MM.1S (cell line): Measurements from ENCODE around the gene MAP4K3.

Experiments used
- DNase-seq: peaks from one replicate; pipeline ENCODE4 v3.0.0-alpha.2; 2015
- H2AFZ ChIP-seq: fragments of 300-600 bp; sonication (generic); 2 replicates; pipeline ENCODE4 v1.6.0; 2016; ENCODE audit warnings: antibody characterized with exemption, low read length
- H3F3A ChIP-seq: fragments of 300-600 bp; sonication (generic); 2 replicates; pipeline ENCODE4 v1.6.1; 2016; ENCODE audit warnings: mild to moderate bottlenecking, antibody characterized with exemption, low read length, moderate library complexity, mixed read lengths; ENCODE audit not compliant: insufficient read depth
- H3K27ac ChIP-seq: fragments of 300-600 bp; sonication (generic); 2 replicates; pipeline ENCODE4 v1.5.1; 2016; ENCODE audit warnings: mild to moderate bottlenecking, low read length
- H3K27me3 ChIP-seq: fragments of 300-600 bp; sonication (generic); replicated peaks from 2 replicates; pipeline ENCODE4 v1.6.0; 2016; ENCODE audit warnings: low read length; ENCODE audit not compliant: insufficient read depth
- H3K36me3 ChIP-seq: fragments of 300-600 bp; sonication (generic); replicated peaks from 2 replicates; pipeline ENCODE4 v1.6.1; 2016; ENCODE audit warnings: mild to moderate bottlenecking, low read length, mixed read lengths; ENCODE audit not compliant: insufficient read depth
- H3K4me1 ChIP-seq: fragments of 300-600 bp; sonication (generic); 2 replicates; pipeline ENCODE4 v1.6.1; 2016; ENCODE audit warnings: low read length, mixed read lengths
- H3K4me2 ChIP-seq: fragments of 300-600 bp; sonication (generic); 2 replicates; pipeline ENCODE4 v1.6.0; 2016; ENCODE audit warnings: low read depth, low read length
- H3K4me3 ChIP-seq: fragments of 300-600 bp; sonication (generic); 2 replicates; pipeline ENCODE4 v1.5.1; 2016; ENCODE audit warnings: low read length, mixed read lengths
- H3K79me2 ChIP-seq: fragments of 300-600 bp; sonication (generic); 2 replicates; pipeline ENCODE4 v1.6.1; 2016; ENCODE audit warnings: mixed run types, low read length, mixed read lengths
- H3K9ac ChIP-seq: fragments of 300-600 bp; sonication (generic); 2 replicates; pipeline ENCODE4 v1.6.1; 2016; ENCODE audit warnings: low read length, mixed read lengths
- H3K9me2 ChIP-seq: fragments of 300-600 bp; sonication (generic); replicated peaks from 2 replicates; pipeline ENCODE4 v1.6.1; 2016; ENCODE audit warnings: mild to moderate bottlenecking, low read length, mixed read lengths; ENCODE audit not compliant: insufficient read depth
- H3K9me3 ChIP-seq: fragments of 300-600 bp; sonication (generic); replicated peaks from 2 replicates; pipeline ENCODE4 v1.6.1; 2016; ENCODE audit warnings: mild to moderate bottlenecking, low read length, mixed read lengths; ENCODE audit not compliant: insufficient read depth
- H4K20me1 ChIP-seq: fragments of 300-600 bp; sonication (generic); 2 replicates; pipeline ENCODE4 v1.6.1; 2016; ENCODE audit warnings: mild to moderate bottlenecking, low read length, moderate library complexity, mixed read lengths; ENCODE audit not compliant: insufficient read depth
- EZH2 ChIP-seq: fragments of 300-600 bp; sonication (generic); optimal IDR thresholded peaks from 2 replicates; pipeline ENCODE3; 2017; ENCODE audit warnings: low read depth, mild to moderate bottlenecking, antibody characterized with exemption, low read length, mixed read lengths
- EZH2phosphoT487 ChIP-seq: fragments of 300-600 bp; sonication (generic); IDR thresholded peaks from 2 replicates; pipeline ENCODE4 v1.6.1; 2018; ENCODE audit warnings: antibody characterized with exemption, low read length
- TF ChIP-seq, protein P1 (sequence below): fragments of 300-600 bp; sonication (generic); IDR thresholded peaks from 2 replicates; pipeline ENCODE4 v1.5.1; 2016; ENCODE audit warnings: antibody characterized with exemption, low read length, mixed read lengths

The MAP4K3 gene

DNA sequence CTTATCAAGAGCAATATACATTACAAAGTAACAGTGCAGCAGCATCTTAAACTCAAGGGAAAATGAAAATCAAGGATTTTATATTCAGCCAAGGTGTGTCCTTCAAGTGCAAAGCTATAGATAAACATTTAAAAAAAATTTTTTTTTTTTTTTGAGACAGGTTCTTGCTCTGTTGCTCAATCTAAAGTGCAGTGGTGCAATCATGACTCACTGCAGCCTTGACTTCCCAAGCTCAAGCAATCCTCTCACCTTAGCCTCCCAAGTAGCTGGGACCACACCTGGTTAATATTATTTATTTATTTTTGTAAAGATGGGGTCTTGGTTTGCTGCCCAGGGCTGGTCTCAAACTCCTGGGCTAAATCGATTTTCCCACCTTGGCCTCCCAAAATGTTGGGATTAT is 202.3 kb downstream of the MAP4K3 start:
- H3K36me3 ChIP-seq: no peaks in the 10 kb centered on the region
- H3K79me2 ChIP-seq: no peaks in the 10 kb centered on the region
- no peaks in the 10 kb centered on the region for H3K27me3 ChIP-seq
- no peaks in the 10 kb centered on the region for H3K4me1 ChIP-seq
- no peak overlapping the region for H3K4me3 ChIP-seq
- no peak overlapping the region for H3K9ac ChIP-seq
- no peak overlapping the region for H2AFZ ChIP-seq
- DNase-seq: no peak
- H3K9me3 ChIP-seq: no peaks in the 10 kb centered on the region
- TF ChIP-seq EZH2: no peak
- no peak for TF ChIP-seq EZH2phosphoT487
- H3K27ac ChIP-seq: no peak overlapping the region
- H4K20me1 ChIP-seq: no peaks in the 10 kb centered on the region
- H3F3A ChIP-seq: no peaks in the 10 kb centered on the region
- no peaks in the 10 kb centered on the region for H3K9me2 ChIP-seq
- no peak overlapping the region for H3K4me2 ChIP-seq

DNA sequence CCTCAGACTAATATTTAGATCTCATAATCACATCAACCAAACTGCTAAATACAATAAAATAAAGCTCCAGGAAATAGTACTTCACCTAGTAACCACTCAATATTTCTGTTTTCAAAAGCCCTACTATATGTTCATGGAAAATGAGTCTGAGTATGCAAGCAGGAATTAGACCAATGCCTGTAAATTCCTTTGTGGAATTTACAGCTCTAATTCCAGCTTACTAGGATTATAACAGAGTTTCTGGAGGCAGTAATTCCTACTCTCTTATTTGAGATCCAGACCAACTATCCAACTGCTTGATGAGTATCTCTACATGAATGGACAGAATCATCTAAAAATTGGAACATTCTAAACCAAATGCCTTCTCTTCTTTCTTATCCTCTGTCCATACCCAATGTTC is 204.9 kb downstream of the MAP4K3 start:
- Histone ChIP-seq H3F3A (no peaks in the 10 kb centered on the region), H4K20me1 (no peaks in the 10 kb centered on the region), H3K27me3 (no peaks in the 10 kb centered on the region), H3K9me2 (no peaks in the 10 kb centered on the region), H3K9me3 (no peaks in the 10 kb centered on the region), H2AFZ (no peak overlapping the region), H3K4me3 (no peak overlapping the region), H3K27ac (no peak overlapping the region), H3K79me2 (no peaks in the 10 kb centered on the region), H3K36me3 (no peaks in the 10 kb centered on the region), H3K9ac (no peak overlapping the region), H3K4me2 (no peak overlapping the region), H3K4me1 (no peaks in the 10 kb centered on the region)
- TF ChIP-seq EZH2phosphoT487 (no peak), EZH2 (no peak)
- TF ChIP-seq, protein P1, sequence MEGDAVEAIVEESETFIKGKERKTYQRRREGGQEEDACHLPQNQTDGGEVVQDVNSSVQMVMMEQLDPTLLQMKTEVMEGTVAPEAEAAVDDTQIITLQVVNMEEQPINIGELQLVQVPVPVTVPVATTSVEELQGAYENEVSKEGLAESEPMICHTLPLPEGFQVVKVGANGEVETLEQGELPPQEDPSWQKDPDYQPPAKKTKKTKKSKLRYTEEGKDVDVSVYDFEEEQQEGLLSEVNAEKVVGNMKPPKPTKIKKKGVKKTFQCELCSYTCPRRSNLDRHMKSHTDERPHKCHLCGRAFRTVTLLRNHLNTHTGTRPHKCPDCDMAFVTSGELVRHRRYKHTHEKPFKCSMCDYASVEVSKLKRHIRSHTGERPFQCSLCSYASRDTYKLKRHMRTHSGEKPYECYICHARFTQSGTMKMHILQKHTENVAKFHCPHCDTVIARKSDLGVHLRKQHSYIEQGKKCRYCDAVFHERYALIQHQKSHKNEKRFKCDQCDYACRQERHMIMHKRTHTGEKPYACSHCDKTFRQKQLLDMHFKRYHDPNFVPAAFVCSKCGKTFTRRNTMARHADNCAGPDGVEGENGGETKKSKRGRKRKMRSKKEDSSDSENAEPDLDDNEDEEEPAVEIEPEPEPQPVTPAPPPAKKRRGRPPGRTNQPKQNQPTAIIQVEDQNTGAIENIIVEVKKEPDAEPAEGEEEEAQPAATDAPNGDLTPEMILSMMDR: no peak
- DNase-seq: no peak

DNA sequence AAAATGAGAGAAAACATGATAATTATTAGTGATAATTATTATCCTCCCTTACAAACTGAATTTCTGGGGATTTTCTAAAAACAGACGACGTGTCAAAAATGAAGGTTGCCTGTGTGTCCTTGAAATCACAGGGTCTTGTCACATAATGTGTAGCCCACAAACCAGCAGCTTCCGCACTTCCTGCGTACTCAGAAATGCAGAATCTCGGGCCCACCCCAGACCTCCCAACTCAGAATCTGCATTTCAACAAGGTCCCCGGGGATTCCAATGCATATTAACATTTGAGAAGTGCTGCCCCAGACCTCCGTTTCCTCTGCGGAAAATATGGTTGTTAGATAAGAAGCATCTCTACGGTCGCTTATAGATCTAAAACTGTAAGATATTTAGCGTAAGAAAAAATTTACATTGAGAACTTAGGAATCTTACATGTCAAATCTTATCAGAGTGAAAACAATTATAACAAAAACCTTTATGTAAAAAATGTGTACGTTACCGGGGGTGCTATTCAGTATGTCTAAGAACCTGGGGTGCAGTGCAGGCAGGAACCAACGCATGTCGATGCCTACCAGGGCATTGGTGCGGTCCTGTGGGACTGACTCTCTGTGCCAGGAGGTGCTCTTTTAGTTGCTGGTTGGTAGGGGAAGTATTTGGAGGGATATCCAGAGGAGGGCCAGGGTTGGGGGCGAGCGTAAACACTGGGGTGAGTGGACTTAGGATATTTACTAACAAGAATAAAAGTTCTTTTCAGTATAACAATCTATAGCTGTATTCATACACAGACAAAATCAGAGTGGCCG is 208.5 kb downstream of the MAP4K3 start:
- Histone ChIP-seq H3K79me2 (no peaks in the 10 kb centered on the region), H3K9me3 (no peaks in the 10 kb centered on the region), H3K27ac (no peak overlapping the region), H3K4me3 (no peak overlapping the region), H3K27me3 (no peaks in the 10 kb centered on the region), H3K9ac (no peak overlapping the region), H4K20me1 (no peaks in the 10 kb centered on the region), H3K4me1 (peaks cover 7% of the 10 kb centered on the region), H3K9me2 (no peaks in the 10 kb centered on the region), H3K36me3 (no peaks in the 10 kb centered on the region), H3K4me2 (no peak overlapping the region), H2AFZ (no peak overlapping the region), H3F3A (no peaks in the 10 kb centered on the region)
- no peak for DNase-seq
- TF ChIP-seq, protein P1: no peak
- no peak for TF ChIP-seq EZH2

DNA sequence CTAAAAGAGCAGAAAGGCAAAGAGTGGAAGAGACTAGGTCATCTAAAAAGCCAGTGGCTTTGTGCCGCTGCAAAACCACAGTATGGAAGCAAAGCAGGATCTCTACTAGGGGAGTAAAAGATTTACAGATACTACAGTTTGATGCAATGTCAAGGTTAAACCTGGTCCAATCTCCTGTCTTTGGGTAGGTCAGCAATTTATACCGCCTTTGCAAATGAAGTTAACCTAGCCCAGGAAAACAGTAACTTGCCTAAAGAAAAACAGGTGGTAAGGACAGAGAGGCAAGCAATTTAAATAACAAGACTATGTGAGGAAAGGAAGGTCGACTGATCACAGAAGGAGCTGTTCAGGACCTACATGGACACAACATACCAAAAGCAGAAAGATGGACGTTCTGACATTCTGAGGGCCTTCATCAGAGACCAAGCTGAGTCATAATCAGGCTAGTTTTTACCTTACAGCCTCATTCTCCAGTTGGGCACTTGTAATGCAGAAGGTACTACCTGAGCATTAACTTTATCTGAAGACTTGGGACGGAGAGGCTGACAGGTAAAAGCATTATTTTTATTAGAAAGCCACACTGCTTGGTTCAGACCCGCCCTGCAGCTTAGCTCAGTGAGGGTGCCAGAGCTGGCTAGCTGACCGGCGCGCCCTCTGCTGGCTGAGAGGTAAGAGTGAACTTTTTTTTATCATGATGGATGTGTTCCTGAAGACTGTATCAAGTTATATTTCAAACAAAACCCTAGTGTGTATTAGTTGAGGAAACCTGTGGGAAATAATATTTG is 209.3 kb downstream of the MAP4K3 start:
- H3K36me3 ChIP-seq: no peaks in the 10 kb centered on the region
- no peaks in the 10 kb centered on the region for H3K9me3 ChIP-seq
- no peaks in the 10 kb centered on the region for H3K9me2 ChIP-seq
- no peak for TF ChIP-seq EZH2phosphoT487
- no peak for TF ChIP-seq EZH2
- TF ChIP-seq, protein P1: peak; percentile 89
- H3K27me3 ChIP-seq: no peaks in the 10 kb centered on the region
- H3K4me1 ChIP-seq: peaks cover 7% of the 10 kb centered on the region
- no peak overlapping the region for H3K4me3 ChIP-seq
- H3K79me2 ChIP-seq: no peaks in the 10 kb centered on the region
- H3K9ac ChIP-seq: no peak overlapping the region
- H2AFZ ChIP-seq: 0 out of 2 replicates have a peak overlapping the region, but pooled peaks have one; percentile 26
- no peak overlapping the region for H3K4me2 ChIP-seq
- peak; percentile 69 for DNase-seq
- H3K27ac ChIP-seq: no peak overlapping the region
- no peaks in the 10 kb centered on the region for H3F3A ChIP-seq
- H4K20me1 ChIP-seq: no peaks in the 10 kb centered on the region
